PC-9 (cell line): ENCODE results near the gene PITPNC1.

Experiments used
- CTCF ChIP-seq: fragments of 200-600 bp; sonication (generic); conservative IDR thresholded peaks from 2 replicates; pipeline ENCODE4 v1.6.1; 2017; ENCODE audit warnings: mixed run types, antibody characterized with exemption, mild to moderate bottlenecking, moderate library complexity
- EZH2 ChIP-seq: fragments of 200-600 bp; sonication (generic); IDR thresholded peaks from 2 replicates; pipeline ENCODE4 v1.8.0; 2017; ENCODE audit warnings: antibody characterized with exemption, low read depth

- TF ChIP-seq CTCF, result no peak
- TF ChIP-seq EZH2, result no peak
Observed at GRCh38 chr17:67514998-67515397, 137.9 kb downstream of the PITPNC1 start.
